HG03565 (cell line): Measurements from ENCODE around the gene COL16A1.

Source experiments
- ATAC-seq: cut with Tn5 transposase; IDR thresholded peaks from one replicate; pipeline ENCODE4 v1.9.1; 2021; ENCODE audit warnings: mild to moderate bottlenecking, moderate library complexity; ENCODE audit not compliant: unreplicated experiment

Gene COL16A1

DNA sequence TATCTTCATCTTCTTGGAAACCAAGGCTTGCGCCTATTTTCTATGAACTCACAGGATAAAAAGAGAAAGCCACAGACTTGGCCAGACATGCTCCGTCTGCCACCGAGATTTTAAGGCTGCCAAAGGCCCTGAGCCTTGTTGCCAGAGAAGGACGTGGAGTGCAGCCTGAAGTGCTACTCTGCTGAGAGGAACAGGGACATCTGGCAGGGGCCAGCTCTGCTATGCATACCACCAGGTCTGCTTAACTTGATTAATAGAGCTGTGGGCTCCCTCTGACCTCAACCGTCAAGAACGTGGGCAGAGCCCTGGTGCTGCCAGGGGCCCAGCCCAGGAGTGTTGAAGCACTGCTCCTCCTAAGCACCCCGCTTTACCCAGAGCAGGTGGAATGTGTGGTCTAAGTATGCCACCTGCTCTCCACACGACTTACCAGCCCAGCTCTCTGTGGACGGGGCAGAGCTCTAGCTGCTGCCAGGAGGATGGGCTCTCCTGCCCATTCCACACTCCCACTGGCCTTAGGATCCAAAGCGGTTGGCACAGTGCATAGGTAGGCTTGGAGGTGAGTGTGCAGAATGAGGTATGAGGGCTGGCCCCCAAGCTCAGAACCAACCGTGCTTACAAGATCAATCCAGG is 75.8 kb downstream of the COL16A1 start:
- ATAC-seq: no peak

DNA sequence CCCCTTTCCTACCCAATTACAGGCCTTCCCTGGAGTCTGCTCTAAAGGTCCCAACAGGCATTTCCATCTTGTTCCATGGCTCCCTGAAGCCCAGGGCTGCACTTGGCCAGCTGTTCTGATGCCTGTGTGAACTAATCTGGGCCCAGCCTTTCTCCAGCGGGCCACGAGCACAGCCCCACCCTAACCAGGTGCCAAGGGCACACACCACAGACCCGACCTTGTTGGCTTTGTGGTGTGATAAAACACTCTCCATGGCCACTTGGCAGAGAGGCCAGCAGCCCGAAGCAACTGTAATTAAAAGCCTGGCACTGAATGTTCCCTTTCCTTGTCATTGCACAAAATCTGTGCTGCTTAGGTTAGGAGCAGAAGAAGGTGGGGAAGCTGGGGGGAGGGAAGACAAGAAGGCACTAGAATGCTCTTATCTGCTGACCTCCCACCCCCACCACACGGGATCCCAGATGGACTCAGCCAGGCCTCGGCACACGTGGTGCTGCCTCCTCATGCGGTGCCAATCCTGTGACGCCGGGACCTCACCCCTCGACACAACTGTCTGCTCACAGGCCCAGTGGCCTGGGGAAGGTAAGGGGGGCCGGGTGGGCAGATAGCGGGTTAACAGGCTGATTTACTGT is 76.4 kb downstream of the COL16A1 start:
- no peak for ATAC-seq

DNA sequence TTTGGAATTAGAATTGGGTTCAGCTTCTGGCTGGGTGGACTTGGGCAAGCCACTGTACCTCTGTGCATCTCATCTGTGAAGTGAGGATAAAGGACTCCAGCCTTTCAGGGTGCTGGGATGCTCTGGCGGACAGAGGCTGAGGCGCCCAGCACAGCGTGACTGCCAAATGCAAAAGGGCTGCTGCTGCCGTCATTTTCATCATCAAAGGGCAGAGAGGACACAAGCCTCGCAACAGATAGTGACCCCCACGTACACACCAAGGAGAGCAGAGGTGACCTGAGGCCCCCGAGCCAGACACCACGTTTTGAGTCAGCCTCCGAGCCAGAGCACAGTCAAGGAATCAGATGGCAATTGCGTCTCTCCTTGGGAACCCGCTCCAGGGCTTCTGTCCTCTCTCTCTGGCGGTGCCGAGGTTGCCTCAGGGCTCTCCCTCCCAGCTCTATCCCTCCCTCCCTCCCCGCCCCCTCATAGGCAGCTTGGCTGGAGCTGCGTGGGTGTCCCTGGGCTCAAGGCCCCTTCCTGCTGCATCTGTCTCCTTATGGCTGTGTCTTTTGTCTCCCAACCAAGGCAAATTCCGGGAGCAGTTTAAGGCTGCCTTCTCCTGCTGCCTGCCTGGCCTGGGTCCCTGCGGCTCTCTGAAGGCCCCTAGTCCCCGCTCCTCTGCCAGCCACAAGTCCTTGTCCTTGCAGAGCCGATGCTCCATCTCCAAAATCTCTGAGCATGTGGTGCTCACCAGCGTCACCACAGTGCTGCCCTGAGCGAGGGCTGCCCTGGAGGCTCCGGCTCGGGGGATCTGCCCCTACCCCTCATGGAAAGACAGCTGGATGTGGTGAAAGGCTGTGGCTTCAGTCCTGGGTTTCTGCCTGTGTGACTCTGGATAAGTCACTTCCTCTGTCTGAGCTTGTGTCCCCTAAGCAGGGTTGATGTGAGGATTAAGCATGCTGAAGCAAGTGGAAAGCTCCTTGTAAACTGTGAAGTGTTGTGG is 77.3 kb downstream of the COL16A1 start:
- no peak for ATAC-seq

DNA sequence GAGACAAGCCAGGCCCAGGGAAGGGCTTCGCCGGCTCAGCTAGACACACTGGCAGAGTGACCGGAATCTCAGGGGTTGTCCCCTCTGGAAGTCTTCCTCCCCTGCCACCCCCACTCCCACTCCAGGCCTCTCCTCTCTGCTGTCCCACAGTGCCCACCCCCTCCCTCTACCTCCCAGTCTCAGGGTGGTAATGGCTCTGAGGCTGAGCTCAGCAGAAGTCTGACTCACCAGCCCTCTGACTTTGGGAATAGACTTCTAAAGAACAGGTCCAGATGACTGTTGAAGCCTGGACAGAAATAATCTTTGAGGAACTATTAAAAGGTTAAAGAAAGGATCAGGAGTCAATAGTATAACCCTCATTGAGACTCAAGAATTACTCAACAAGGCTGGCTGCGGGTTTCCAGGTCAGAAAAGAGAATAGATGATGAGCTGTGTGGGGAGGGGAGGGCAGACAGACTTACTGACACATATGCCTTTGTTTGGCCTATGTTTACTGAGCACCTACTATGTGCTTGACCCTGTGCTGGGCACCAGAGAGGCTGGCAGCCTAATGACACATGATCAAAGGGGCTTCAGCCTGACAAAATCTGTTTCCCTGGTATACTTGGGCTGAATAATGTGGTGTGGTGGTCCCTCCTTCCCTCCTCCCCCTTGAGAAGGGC is 78.1 kb downstream of the COL16A1 start:
- no peak for ATAC-seq

DNA sequence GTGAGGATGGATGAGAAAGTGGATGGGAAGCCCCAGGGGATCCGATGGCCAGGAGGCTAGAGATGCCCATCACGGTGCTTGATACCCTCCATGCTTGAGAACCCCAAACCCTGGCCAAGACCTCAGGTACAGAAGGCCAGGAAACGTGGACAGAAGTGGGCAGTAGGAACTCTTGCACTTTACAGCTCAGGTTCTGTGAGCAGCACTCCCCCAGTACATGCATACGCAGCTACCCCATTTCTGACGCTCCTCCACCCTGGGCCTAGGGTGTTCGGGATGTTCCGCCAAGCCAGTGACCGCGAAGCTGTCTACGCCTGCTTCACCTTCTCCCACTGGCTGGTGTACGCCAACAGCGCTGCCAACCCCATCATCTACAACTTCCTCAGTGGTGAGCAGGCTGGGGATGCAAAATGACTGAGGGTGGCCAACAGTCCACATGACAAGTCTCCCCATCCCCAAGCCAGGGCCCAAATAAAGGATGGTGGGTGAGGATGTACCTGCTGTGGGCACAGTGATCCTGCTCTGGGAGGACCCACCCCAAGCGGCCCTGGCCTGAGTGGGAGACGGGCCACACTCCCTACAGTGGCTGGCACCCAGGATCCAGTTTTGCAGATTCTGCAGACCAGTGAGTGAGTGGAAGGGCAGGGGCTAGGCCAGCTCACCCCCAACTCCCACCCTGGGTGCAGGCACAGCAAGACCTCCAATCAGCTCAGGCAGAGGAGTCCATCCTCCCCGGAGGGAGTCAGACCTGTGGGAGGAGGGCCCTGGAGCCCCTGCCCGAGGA is 78.9 kb downstream of the COL16A1 start:
- no peak for ATAC-seq

DNA sequence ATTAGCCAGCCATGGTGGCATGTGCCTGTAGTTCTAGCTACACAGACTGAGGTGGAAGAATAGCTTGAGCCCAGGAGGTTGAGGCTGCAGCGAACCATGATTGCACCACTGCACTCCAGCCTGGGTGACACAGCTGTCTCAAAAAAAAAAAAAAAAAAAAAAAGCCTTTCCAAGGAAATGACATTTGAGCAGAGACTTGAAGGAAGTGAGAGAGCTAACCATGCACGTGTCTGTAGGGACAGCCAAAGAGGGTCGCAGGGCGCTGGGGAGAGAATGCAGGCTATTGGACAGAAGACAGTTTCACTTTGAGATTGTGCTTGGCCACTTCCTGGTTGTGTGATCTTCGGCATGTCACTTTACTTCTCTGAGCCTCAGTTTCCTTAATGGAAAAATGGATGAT is 79.5 kb downstream of the COL16A1 start:
- ATAC-seq: no peak

DNA sequence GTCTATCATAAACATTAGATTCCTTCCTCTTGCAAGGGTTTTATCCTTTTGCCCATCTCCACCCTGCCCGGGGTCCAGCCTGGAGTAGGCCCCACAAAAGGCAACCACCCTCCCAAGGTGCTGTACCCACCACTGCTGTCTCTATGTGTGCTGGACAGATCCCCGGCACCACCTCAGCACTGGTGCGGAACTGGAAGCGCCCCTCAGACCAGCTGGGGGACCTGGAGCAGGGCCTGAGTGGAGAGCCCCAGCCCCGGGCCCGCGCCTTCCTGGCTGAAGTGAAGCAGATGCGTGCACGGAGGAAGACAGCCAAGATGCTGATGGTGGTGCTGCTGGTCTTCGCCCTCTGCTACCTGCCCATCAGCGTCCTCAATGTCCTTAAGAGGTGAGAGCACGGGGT is 80.5 kb downstream of the COL16A1 start:
- ATAC-seq: no peak

DNA sequence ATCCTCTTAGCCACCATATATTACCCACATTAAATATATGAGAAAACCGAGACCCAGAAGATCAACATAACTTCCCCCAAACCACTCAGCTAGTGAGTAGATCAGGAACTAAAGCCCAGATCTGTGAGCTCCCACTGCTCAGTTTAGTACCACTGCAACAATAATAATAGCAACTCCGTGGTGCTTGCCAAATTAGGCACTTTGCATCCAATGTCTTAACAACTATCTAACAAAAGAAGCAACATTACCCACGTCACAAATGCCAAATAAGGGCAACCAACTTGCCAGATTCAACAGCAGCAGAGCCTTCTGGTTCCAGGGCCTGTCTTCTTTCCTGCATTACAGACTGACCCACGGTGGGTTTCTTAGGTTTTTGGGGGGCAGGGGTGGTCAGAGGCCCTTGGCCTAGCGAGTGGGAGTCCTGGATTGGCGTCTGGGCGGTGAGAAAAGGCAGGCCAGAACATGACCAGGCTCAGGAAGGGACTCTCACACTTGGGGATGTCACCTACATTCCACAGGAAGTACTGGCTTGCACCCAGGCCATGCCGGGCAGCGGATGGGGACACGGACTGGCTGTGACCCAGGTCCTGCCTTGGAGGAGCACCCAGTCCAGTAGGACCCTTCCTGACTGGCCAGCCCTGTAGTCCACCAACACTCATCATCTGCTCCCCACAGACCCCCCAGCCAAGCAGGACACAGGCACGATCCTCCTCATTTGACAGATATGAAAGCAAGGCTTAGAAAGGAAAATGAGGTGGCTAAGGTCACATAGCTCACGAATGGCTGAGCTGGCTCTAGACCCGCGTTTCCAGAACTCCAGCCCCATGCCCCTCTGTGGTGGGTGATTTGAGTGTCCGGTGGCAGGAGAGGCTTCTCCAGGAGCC is 81.7 kb downstream of the COL16A1 start:
- ATAC-seq: no peak

DNA sequence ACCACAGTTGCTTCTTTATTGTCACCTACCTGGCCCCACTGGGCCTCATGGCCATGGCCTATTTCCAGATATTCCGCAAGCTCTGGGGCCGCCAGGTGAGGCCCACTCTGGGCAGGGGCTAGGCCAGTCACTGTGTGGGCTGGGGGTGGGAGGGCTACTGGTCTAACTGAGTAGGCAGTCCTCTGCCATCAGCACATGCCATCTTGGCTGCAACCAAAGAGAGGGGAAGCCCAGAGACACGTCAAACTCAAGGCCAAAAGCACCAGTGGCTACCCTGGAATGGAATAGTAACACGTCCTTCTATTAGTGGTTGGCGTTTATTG is 82.4 kb downstream of the COL16A1 start:
- ATAC-seq: no peak

DNA sequence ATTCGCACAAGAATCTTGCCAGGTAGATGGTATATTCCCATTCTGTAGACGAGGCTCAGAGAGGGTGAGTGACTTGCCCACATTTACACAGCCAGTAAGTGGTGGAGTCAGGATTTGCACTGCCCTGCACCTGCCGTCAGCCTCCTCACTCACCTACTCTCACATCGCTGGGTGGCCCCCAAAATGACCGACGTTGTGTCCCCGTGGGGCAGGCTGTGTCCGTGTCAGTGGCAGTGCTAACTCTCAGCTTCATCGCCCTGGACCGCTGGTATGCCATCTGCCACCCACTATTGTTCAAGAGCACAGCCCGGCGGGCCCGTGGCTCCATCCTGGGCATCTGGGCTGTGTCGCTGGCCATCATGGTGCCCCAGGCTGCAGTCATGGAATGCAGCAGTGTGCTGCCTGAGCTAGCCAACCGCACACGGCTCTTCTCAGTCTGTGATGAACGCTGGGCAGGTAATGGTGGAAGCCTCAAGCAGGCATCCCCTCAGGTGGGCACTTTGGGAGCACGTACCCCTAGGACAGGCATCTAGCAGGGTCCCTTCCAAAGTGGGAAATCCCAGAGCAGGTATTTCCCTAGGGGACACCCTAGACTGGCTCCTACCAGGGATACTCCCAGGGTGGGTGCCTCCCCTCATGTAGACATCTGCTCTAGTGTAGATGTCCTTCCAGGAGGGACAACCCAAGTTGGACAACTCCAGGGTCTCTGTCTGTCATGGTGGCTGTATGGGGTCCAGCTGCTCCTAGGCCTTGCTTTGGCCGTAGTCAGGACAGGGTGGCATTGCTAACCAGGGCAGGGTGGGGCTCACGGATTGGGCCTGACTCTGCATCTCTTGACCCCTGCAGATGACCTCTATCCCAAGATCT is 83.0 kb downstream of the COL16A1 start:
- ATAC-seq: no peak

DNA sequence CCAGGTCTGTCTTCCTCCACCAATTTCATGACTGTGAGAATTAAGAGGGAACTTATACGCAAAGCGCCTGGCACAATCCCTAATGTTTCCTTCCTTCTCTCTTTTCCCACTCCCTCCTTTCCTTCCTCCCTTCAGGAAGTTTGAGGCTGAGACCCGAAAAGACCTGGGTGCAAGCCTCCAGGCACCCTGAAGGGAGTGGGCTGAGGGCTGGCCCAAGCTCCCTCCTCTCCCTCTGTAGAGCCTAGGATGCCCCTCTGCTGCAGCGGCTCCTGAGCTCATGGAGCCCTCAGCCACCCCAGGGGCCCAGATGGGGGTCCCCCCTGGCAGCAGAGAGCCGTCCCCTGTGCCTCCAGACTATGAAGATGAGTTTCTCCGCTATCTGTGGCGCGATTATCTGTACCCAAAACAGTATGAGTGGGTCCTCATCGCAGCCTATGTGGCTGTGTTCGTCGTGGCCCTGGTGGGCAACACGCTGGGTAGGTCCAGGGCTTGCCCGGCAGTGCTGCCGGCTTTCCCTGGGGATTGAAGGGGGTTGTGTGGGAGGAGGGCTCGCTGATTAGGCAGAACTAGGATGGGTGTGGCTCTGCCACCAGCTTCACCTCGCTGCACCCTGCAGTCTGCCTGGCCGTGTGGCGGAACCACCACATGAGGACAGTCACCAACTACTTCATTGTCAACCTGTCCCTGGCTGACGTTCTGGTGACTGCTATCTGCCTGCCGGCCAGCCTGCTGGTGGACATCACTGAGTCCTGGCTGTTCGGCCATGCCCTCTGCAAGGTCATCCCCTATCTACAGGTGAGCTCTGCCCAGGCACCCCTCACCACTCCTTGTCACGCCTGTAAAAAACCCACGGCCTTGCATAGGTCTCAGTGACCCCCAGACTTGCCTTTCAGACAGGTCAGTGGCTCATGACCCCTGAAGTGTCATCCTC is 84.6 kb downstream of the COL16A1 start:
- ATAC-seq: no peak

DNA sequence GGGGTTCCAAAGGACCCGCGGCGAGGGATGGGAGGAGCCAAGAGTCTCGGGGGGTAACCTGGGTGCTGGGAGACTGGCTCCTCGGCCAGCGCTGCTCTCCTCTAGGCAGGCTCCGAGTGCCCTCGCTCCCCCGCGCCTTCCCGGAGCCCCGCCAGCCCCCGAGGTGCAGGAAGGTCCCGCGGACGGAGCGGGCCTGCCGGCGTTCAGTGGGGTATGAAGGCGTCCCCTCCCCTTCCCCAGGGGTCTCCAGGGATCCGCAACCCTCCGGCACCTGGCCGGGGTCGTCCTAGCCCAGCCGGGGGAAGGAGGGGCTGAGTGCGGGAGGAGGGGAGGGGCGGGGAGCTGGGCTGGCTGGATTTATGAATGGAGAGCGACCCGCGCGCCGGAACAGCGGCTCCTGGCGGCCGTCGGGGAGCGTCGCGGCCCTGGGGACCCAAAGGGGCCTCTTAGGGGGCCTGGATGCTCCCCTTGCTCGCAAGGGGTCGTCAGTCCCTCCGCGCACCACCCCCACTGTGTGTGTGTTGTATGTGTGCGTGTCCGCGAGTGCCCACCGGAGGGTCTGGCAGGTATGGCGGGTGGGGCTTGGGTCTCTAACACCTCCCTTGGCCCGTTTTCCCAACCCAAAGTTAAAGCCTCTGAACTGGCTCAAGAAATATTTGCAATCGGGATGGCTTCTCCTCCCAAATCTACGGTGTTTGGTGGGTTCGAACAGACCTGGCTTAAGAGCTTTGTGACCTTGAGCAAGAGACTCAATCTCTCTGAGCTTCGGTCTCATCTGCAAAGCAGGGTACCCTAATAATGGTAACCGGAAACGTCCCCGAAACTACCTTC is 85.7 kb downstream of the COL16A1 start:
- ATAC-seq: no peak

DNA sequence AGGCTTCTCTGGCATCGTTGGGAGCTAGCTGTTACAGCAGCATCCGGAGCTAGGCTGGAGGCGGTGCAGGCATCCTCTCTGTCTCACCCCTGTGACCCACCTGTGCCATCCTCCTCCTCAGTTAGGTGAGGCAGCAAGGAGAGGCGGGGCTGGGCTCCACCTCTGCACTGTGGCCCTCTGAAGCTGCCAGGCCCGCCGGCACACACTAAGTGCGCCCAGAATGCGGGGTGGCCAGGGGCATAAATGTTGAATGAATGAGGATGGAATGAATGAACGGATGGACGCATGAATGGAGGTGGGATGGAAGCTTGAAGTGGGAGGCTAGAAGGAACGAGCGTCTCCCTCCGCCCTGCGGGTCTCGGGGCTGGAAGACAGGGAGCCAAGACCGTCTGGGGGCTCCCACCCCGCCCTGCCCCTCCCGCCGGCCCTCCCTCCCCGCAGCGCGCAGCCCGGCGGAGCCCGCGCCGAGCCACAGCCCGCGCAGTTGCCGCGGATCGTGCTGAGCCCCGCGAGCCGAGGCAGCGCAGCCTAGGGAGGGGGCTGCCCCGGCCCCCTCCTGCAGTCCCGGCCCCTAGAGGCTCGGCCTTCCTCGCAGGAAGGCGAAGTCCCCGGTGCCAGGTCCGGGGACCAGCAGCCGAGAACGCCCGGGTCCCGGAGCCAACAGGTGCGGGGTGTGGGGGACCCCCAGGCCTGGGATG is 86.5 kb downstream of the COL16A1 start, which contains the start of gene HCRTR1:
TSS of gene HCRTR1 (plus strand) at position 472 of the 698 bp plus-strand sequence. CDS start 1,504 bp downstream, outside the sequence.
- no peak for ATAC-seq

DNA sequence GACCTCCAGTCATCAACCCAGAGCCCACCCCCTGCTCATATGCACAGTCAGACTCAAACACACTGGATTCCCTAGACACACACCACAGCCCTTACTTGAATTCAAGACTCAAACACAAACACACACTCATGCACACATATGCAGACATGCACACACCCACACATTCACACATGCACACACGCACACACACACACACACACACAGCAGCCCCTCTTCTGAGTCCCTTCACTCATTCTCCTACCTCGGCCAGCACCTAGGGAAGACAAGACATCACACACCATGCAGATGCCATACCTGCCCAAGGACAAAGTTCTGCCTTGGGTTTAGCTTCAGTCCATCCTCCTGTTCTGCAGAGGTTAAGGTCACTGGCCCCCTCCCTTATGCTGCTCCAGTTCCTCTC is 87.9 kb downstream of the COL16A1 start:
- no peak for ATAC-seq

DNA sequence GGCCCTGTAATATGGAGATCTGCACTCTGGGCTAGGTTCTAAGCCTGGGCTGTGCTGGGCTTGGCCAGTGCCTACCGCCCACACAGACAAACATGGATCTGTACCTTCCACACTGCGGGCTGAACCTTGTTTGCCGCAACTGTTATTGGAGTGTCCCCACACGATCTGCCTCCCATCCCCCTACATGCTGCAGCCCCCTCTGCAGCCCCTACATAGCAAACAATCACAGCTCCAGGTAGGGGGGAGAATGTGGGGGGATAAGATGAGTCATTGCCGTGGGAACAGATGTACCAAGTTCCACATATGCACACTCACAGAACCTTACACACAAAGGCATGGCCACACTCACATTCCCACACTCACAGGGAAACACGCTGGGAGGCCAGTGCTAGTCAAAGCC is 88.4 kb downstream of the COL16A1 start:
- no peak for ATAC-seq

DNA sequence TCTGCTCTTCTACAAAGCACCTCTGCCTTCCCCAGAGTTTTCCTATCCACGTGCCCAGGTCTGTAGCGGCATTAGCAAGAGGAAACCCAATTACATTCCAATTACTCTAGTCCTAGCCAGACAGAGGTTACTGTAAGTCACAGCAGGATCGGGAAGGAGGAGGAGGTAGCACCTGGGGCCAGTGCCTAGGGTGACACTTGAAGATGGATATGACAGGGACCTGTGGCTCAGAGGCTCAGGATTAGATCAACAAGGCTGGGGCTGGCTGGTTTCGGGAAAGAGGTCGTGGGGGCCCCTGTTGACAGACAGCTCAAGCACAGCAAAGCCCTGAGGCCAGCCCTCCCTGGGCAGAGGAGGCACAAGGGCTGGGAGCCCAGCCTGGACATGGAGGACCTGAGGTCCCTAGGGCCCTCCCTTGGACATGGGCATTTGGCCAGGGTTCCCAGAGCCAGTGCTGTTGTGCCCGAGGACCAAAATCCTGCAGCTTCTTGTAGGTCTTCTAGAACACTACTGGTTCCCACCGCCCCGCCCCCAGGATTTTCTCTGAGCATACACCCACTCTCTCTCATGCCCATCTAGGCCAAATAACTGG is 89.3 kb downstream of the COL16A1 start:
- no peak for ATAC-seq
